DMS53 (cell line): ENCODE results near the gene TMEM244.
"Not testable (repeated sequence)": the region's sequence is repeated elsewhere in the genome, so short reads cannot be mapped to it uniquely, and the experiment has no call there.

Source experiments
- DNase-seq: peaks from one replicate; lab custom pipeline; 2025; lab: John Stamatoyannopoulos, UW

TMEM244 gene

DNA sequence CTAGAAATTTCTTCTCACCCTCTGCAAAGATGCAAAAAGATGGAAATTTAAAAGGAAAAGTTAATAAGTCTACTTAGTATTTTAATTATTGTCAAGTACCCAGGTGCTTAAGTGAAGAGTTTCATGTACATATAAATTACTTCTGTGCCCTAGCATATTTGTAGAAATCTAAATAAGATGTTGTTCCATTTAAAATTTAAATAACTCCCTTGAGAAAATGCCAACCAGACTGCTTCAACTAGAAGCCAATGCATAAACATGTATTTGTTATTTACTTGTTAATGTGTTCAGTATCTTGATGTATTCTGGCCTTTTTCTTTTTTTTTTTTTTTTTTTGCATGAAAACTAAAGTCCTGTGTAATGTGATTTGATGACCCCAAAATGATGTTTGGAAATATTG lies 6.3 kb upstream of the TMEM244 start:
- no peak for DNase-seq

DNA sequence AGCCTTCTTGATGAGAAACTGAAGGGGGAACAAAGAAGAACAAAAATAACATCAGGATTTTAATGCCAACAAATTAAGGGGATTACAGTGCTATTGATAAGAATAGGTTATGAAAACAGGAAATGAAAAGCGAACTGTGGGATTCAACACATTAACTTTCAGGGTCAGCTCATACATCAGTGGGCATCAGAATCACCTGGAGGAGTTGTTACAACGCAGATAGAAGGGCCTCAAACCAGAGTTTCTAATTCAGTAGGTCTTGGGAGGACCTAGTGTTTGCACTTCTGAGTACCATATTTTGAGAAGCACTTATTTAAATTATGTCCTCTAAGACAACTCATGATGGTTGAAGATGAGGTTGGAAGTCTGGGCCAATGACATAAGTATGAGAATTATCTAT lies 5.6 kb upstream of the TMEM244 start:
- no peak for DNase-seq

DNA sequence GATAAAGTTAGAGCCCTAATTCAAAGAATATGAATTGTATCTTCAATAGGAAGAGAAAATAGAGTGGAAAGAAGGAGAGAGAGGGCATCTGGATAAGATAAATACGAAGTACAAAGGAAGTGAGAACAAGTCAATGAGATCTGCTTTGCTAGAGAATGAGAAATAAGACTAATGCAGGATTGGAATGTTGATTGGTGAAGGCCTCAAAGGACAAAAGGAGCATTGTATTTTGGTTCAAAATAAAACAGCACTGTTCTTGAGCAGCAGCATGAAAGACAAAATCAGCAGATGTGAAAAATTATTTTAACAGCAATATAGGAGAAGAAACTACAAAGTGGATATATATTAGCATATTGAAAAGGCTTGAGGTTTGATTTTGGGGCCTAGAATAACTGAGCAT lies 5.1 kb upstream of the TMEM244 start:
- no peak for DNase-seq

DNA sequence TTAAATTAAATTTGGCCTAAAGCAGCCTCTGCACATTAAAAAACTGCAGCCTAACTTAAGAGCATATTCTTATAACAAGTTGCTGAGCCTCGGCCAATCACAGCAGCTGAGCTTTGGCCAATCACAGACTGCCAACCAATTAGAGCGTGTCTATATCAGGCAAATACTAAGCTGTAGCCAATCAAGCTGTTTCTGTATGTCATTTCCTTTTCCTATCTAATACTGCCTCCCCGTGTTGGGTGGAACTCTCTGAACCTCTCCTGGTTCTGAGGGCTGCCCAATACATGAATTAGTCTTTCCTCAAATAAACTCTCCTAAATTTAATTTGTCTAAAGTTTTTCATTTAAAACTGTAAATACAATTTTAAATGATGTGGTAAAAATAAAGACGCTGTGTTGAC lies 3.9 kb upstream of the TMEM244 start:
- DNase-seq: peak; percentile 14

DNA sequence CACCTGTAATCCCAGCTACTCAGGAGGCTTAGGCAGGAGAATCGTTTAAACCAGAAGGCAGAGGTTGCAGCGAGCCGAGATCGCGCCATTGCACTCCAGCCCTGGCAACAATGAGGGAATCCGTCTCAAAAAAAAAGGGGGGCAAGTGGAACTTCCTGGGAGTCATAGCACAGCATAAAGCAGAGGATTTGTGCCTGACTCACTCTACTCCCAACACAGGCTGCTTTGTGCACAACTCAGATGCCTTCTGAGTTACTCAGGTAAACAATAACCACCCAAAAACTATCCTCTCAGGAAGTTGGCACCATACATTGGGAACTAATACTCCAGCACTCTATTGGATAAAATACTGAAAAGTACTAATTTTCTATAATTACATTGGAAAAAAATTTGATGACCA lies 2.5 kb upstream of the TMEM244 start:
- DNase-seq: no peak

DNA sequence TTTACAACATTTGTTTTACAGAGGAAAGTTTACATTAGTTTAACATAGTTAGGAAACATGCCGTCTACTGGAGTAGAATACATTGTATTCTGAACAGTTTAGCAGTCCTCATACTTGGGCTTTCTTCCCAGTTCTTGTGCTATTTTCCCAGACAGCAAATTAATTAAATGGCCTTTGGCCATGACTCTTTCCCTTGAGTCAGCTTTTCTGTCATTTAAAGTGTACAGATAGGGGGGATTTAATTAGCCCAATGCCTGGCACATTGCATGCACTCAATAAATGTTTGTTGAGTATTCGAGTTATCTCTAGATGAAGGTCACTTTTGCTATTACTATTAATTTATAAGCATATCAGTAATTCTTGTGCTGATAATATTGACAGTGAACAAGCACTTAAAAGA lies 1.6 kb downstream of the TMEM244 start:
- no peak for DNase-seq

DNA sequence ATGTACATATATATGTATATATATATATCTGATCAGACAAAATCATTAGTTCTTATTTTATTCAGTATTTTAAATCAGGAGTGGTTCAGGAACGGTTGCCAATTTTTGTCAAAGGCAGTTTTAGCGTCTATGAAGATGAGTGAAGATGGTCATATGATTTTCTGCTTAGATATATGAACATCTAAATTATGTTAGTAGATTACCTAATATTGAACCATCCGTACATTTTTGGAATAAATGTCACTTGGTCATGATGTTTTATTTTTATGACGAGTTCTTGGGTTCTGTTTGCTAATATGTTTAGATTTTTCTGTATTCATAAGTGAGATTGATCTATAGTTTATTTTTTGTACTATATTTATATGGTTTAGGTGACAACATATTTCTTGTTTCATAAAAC lies 3.3 kb downstream of the TMEM244 start:
- no peak for DNase-seq

DNA sequence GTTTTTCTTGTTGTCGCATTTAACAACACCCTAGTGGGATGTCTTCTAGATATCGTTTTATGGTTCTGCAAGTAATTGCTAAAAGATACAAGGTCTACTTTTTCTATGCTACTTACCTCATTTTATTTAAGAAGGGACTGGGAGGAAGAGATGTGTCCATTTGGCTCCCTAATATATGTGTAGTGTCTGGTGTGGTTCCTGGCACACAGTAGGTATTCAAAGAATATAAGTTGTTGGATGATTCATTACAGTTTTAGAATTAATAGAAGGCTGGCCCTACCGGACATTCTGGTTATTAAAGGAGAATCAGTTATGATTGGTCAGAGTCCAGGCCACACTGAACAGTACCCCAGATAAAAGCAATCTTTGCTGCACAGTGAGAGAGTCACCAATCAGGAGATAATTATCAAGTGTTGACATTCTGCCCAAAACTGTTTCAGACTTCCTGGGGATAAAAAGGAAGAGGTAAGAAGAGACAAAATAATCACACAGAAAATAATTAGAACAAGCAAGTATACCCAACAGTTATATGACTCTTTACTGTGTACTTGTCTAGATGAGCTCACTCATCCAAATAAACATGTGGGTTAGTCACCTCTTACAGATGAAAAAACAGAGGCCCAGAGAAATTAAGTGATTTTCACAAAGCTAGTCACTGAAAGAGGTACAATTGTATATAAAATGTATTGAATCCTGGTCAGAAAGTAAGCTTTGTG lies 7.0 kb downstream of the TMEM244 start:
- DNase-seq: peak; percentile 63

DNA sequence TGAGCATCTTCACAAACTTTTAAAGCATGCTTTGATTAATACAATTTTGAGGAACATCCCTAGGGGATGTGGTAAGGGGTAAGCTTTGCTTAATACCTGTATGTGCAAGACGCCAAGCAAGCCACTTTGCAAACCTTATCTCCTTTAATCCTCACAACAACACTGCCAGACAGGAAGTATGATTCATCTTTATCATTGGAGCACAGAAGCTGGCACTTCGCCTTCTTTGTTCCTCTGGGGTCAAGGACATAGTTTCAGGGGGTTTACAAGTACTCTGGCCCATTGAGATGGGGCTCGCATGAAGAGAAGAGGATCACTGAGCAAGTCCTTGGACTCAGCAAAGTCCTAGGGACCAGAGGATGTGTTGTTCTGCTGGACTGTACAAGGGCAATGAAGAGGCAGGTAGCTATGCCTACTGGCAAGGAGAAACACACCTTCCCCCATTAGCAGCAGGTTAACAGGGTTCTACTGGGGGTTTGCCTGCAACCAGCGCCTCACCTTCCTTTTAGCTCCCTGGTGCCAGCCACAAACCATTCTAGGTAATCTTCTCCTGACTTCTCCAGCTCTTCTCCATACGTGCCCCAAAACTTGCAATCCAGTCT lies 8.8 kb downstream of the TMEM244 start:
- DNase-seq: peak; percentile 66

DNA sequence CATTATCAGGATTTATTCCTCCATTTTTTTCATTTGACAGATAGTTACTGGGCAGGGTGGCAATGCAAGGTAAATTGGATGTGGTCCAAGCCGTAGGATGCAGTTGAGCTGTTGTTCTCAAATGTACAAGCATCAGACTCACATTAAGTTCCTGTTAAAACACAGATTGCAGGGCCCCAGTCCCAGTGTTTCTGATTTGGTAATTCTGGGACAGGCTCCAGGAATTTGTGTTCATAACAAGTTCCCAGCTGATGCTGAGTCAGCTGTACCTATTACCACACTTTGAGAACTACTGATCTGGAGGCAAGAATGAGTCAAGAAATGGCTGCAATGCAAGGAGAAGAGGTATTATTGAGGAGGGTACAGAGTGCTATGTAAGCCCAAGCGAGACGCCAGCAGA lies 11.7 kb downstream of the TMEM244 start:
- DNase-seq: no peak

DNA sequence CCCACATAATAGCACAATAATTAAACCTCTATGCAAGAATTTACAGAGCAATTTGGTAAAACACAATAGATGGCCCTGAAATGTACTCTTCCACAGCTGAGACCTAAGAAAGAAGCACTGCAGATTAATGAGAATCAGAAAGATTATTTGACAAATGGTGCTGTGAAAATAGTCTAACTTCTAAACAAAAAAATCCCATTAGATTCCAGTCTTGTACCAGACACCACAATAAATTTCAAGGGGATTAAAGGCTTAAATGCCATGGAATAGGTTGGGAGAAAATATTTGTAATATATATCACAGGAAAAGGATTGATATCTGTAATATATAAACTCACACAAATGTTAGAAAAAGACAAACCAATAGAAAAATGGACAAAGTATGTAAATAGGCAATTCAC lies 14.4 kb downstream of the TMEM244 start:
- DNase-seq: no peak

DNA sequence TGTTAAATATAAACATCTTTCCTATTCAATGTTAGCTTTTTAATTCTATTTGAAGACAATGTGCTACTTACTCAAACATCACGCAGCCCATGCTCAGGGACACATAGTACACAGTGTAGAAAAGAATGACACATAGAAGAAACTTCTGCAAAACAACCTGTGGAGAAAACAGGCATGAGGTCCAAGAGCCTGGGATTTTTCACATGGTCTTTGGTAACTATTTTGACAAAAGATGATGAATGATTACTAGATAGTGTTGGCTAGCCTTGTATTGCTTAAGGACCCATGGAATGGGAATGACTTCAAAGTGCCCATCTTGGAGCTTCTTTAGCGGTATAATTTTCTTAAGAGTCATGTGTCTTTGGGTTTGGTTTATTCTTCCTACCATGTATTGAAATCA lies 15.4 kb downstream of the TMEM244 start:
- no peak for DNase-seq

DNA sequence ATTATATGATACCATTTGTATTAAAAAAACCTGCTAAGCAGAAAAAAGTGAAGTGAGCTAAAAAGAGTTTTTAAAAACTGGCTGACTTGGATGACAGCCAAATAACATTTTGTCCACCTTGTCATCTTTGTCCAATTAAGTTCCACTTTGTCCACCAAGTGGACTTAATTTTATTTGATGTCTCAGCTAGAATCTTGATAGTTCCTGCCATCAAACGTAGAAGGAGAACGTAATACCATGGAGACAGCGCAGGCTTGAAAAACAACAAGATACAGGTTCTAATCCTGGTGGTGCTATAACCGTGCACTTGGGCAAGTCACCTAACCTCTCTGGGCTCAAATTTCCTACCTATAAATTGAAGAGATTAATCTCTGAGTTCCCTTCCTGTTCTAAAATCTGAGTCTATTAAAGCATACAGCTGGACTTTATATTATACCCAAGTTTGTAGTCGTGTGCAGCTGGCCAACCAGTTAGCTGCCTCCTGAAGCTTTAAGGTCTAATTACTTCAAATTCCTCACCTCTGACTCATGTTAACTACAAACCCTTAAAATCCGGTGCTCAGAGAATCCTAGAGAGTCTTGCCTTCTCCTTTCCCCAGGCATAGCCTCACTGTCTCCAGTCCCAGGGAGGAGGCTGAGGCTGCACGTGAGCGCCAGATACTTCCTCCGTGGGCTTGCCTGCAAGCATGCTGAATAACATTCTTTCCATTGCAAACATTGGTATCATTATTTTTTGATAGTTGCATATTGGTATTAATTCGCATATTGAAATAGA lies 16.8 kb downstream of the TMEM244 start:
- peak; percentile 8 for DNase-seq

DNA sequence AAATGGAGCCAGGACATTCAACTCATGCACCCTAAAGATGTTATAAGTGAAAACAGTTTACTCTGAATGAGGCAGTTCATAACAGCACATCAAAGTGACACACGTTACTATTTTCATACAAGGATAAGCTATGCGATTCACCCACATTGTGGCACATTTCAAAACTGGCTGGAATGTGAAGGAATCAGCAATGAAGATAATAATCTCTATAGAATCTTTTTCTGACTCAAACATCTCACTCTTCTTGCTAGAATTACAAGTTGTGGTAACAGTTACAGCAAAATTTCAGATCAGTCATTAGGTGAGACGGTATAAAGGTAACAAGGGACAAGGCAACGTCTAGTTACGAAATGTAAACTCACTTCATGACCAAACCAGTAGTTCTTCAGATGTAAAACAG lies 17.5 kb downstream of the TMEM244 start:
- no peak for DNase-seq

DNA sequence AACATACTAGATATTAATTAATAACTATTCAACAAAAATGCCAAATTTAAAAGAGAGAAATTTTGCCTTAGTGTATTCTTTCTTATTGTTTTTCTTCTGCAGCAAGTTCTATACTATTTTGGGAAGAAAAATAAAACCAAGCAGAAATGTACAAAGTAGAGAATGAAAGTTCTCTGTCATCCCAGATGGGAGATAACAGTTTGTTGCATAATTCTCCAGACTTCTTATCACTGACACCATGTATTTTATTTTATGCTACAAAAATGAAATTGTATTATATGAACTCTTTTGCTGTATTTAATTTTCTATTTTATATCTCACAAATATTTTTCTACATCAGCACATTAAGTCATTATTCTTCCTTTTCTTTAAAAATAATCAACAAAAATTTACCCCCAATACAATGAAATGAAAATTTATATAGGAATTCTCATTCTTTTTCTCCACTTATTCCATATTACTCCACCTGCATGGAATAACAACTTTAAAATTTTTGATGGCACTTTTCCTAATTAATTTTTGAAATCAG lies 18.2 kb downstream of the TMEM244 start:
- no peak for DNase-seq

DNA sequence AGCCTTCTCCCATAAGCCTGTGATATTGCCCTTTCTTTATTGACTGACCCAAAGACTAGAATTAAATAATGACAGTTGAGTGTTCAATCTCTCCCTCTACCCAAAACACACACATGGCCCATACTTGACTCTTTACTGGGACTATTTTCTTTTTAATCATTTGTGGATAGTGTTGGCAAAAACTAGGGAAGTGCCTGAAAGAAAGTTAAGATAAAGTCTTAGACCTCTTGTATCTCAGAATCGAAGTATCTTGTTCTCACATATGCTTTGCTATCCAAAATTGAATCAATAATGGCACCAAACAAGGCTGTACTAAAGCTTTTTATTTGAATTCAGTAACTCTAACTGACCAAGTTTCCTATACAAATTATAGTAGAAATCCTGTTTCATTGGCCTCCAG lies 19.0 kb downstream of the TMEM244 start:
- no peak for DNase-seq

DNA sequence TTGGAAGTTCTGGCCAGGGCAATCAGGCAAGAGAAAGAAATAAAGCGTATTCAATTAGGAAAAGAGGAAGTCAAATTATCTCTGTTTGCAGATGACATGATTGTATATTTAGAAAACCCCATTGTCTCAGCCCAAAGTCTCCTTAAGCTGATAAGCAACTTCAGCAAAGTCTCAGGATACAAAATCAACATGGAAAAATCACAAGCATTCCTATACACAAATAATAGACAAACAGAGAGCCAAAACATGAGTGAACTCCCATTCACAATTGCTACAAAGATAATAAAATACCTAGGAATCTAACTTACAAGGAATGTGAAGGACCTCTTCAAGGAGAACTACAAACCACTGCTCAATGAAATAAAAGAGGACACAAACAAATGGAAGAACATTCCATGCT lies 21.6 kb downstream of the TMEM244 start:
- not testable (repeated sequence) for DNase-seq

DNA sequence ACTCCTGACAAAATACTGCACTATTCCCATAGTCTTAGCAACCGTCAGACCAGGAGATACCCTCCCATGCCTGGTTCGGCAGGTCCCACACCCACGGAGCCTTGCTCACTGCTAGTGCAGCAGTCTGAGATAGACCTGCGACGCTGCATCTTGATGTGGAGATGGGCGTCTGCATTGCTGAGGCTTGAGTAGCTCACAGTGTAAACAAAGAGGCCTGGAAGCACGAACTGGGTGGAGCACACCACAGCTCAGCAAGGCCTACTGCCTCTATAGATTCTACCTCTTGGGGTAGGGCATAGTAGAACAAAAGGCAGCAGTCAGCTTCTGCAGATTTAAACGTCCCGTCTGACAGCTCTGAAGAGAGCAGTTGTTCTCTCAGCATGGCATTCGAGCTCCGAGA lies 25.4 kb downstream of the TMEM244 start:
- peak; percentile 1 for DNase-seq

DNA sequence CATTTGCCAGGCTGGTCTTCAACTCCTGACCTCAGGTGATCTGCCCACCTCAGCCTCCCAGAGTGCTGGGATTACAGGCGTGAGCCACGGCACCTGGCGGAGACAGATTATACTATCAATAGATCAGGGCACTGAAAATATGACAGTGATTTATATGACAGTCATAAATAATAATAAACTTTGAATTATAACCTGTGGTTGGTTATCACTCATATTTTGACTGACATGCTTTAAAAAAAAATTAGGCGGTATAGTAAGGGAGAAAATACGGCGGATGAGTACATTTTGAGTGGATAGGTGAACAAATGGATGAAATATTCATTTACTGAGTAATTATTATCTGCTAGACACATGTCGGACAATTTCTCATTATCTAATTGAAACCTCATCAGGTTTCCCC lies 28.8 kb downstream of the TMEM244 start:
- DNase-seq: no peak

DNA sequence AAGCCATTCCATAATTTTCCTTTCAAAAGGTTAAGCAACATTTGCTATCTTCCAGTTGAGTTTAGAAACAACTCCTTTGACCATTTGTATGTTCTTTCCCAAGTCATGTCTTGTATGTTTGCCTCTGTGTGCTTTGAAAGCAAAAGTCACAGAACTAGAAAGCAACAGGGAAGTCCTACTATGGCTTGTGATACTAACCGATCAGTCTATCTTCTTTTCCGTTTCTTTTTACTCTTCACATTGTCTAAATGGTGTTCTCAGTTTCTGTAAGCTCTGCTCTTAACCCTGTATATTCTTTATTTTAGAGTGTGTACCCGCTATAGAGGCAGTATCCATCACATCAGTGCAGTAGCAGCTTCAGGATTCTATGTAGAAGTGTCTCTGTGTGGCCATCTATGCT lies 32.9 kb downstream of the TMEM244 start:
- DNase-seq: no peak

DNA sequence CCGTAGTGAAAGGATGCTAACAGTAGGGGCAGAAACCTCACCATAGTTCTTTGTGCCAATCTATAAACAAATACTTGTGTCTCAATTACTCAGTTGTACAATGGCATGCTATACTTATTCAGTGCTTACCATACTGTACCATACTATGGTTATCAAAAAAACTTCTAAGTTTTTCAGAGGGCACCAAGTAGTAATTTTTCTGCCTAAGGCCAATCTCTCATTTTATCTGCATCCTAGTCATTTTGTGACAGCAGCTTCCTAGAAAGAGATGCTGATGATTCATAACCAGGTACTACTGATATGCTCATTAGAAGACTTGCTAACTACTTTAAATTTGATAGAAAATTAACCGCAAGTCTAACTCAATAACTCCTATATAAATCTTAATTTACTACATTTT lies 42.9 kb downstream of the TMEM244 start:
- no peak for DNase-seq

DNA sequence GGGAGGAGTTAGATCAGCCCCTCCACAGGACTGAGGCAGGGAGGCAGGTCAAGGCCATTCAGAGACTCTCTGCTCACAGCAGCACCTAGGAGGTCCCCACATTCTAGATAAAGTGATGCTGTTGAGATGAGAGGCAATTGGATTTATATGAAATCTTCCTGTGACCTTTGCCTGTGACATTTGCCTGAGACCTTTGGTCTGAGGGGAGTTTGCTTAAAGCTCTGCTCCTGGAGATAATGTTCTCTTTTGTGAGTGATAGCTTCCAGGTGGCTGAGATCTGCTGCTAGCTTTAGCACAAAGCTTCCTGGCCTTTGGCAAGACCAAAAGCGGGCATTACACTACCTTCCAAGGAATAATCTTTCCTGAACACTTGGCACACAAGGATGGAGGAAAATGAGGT lies 43.3 kb downstream of the TMEM244 start:
- no peak for DNase-seq

DNA sequence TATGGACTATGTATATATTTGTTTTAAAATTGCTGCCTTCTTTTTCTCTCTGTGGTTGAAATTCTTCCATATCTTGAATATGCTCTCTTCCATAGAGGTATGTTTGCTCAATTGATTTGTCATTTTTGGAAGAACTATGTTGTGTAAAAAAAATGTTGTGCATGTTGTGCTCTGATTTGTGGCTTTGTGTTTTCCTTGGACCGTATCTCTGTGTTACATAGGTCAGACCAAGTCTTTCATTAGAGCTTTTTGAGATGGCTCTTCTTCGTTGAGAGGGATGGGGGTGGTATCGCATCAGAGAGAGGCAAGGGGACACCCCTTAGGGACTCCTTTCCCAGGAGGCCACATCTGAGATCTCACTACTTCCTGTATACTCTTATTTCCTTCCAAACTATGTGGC lies 43.8 kb downstream of the TMEM244 start:
- DNase-seq: no peak
